Lung (tissue), 12 donors: Measurements from ENCODE around the gene TMEM14A. TPM values are rescaled to one million over a fixed set of nuclear protein-coding genes. Genes with fewer than 3 reads are reported as not detected.

Source experiments
- ATAC-seq: fragments of 200-7000 bp; cut with Tn5 transposase; one replicate; pipeline ENCODE4 v1.9.1; 2020; ENCODE audit warnings: moderate number of reproducible peaks; ENCODE audit not compliant: insufficient read depth, low FRiP score
- DNase-seq, 3 donors: peaks; one replicate each; pipeline ENCODE4 v3.0.0-alpha.2; 2013 to 2017
- H3K27ac ChIP-seq, 2 donors: one replicate each; pipeline ENCODE4 v1.5.1; 2013; ENCODE audit warnings: mild to moderate bottlenecking in 2 of 2, moderate library complexity in 2 of 2, control low read depth in 1 of 2, inconsistent platforms in 1 of 2, low read depth in 1 of 2, low read length in 1 of 2
- H3K27me3 ChIP-seq, 3 donors: one replicate each; pipeline ENCODE4 v1.5.1; 2013; ENCODE audit warnings: low read length in 2 of 3; ENCODE audit not compliant: control insufficient read depth in 3 of 3, insufficient read depth in 3 of 3
- H3K36me3 ChIP-seq, 4 donors: one replicate each; pipeline ENCODE4 v1.5.1; 2013; ENCODE audit warnings: low read length in 4 of 4, mild to moderate bottlenecking in 1 of 4, moderate library complexity in 1 of 4; ENCODE audit not compliant: control insufficient read depth in 4 of 4, insufficient read depth in 4 of 4
- H3K4me1 ChIP-seq, 5 donors: one replicate each; pipeline ENCODE4 v1.5.1; 2013; ENCODE audit warnings: low read length in 5 of 5, mild to moderate bottlenecking in 2 of 5, moderate library complexity in 1 of 5; ENCODE audit not compliant: control insufficient read depth in 5 of 5, insufficient read depth in 5 of 5
- H3K4me3 ChIP-seq: one replicate; pipeline ENCODE4 v1.5.1; 2013; ENCODE audit warnings: mild to moderate bottlenecking, control low read depth, moderate library complexity
- H3K9ac ChIP-seq, 2 donors: one replicate each; pipeline ENCODE4 v1.5.1; 2013; ENCODE audit warnings: low read length in 2 of 2, control low read depth in 1 of 2; ENCODE audit not compliant: insufficient read depth in 1 of 2
- H3K9me3 ChIP-seq, 4 donors: one replicate each; pipeline ENCODE4 v1.5.1; 2013; ENCODE audit warnings: low read length in 3 of 4, mild to moderate bottlenecking in 1 of 4, moderate library complexity in 1 of 4; ENCODE audit not compliant: control insufficient read depth in 4 of 4, insufficient read depth in 3 of 4
- CTCF ChIP-seq: IDR thresholded peaks from 2 replicates; pipeline ENCODE4 v1.5.1; 2012; ENCODE audit warnings: mild to moderate bottlenecking; ENCODE audit errors: control extremely low read depth, extremely low read depth
- WGBS, 2 donors: extraction: QIAGEN DNeasy Blood & Tissue Kit; methylation state at CpG; one replicate each; pipeline ENCODE4 v1.1.7; 2013; 5-methylcytosine and 5-hydroxymethylcytosine counted together
- polyA plus RNA-seq, 2 donors: library from polyadenylated mRNA; stranded (reverse); fragments of 200-250 nt; gene quantifications; one replicate each; pipeline ENCODE4 v1.2.1, GENCODE V29; 2013
- total RNA-seq, 2 donors: library from RNA; depleted of rRNA in 1 of 2; stranded (reverse); fragments of >200 nt in 1 of 2; gene quantifications; one replicate each; pipeline ENCODE4 v1.2.1, GENCODE V29; 2014 to 2021
- donor health status: control.
- donor health status: control.
- donor health status: Bipolar disorder and iron deficiency.
- donor health status: healthy.
- donor health status: DM: yes; HTN: yes; CAD: no.

The TMEM14A gene
- total and polyA plus RNA-seq, 4 donors: 14.0 to 18.5 (median 17.5) TPM

GRCh38 chr6:52664991-52665686, 5.8 kb upstream of the TMEM14A start:
- Histone ChIP-seq H3K4me3 (no peak overlapping the region), H3K27ac (no peak overlapping the region), H3K9ac (peak overlapping the region; percentile 57 to 79), H3K27me3 (no peaks in the 10 kb centered on the region), H3K36me3 (peaks cover 0 to 2% (median 0%) of the 10 kb centered on the region in 4 donors), H3K4me1 (peaks cover 0 to 16% (median 3%) of the 10 kb centered on the region in 5 donors), H3K9me3 (no peaks in the 10 kb centered on the region)
- ATAC-seq (no peak), DNase-seq (no peak)
- TF ChIP-seq CTCF: no peak
- 74 to 88% methylated on average over 10 of the region's 10 CpGs for WGBS, 2 donors

GRCh38 chr6:52666071-52666470, 4.8 kb upstream of the TMEM14A start:
- no peak overlapping the region for H3K4me3 ChIP-seq
- no peak for TF ChIP-seq CTCF
- H3K9me3 ChIP-seq: no peaks in the 10 kb centered on the region
- 85 to 88% methylated on average over 2 of the region's 2 CpGs for WGBS, 2 donors
- no peak for DNase-seq
- H3K27me3 ChIP-seq: no peaks in the 10 kb centered on the region
- ATAC-seq: no peak
- H3K4me1 ChIP-seq: peaks cover 0 to 21% (median 7%) of the 10 kb centered on the region in 5 donors
- H3K9ac ChIP-seq: no peak overlapping the region
- H3K27ac ChIP-seq: no peak overlapping the region
- peaks cover 0 to 2% (median 0%) of the 10 kb centered on the region in 4 donors for H3K36me3 ChIP-seq

- no peak overlapping the region for H3K4me3 ChIP-seq
- peaks cover 0 to 25% (median 7%) of the 10 kb centered on the region in 5 donors for H3K4me1 ChIP-seq
- H3K27me3 ChIP-seq: no peaks in the 10 kb centered on the region
- no peak for TF ChIP-seq CTCF
- H3K9ac ChIP-seq: no peak overlapping the region
- ATAC-seq: no peak
- peaks cover 0 to 2% (median 0%) of the 10 kb centered on the region in 4 donors for H3K36me3 ChIP-seq
- H3K27ac ChIP-seq: no peak overlapping the region
- no peak for DNase-seq
- WGBS, 2 donors: 94 to 95% methylated on average over 2 of the region's 2 CpGs
- H3K9me3 ChIP-seq: no peaks in the 10 kb centered on the region
Observed at GRCh38 chr6:52666523-52666922, 4.4 kb upstream of the TMEM14A start.
